Endothelial cell of umbilical vein (primary cell): ENCODE data around the gene IL32. TPM values are rescaled to one million over a fixed set of nuclear protein-coding genes. Genes with fewer than 3 reads are reported as not detected.

Experiments
- BruUV-seq: library from RNA; stranded (reverse); fragments of 400-500 nt; replicated peaks from 2 replicates; lab custom pipeline; 2021; lab: Mats Ljungman, UMichigan
- CTCF ChIA-PET: fragments of 300-600, 350-600 bp; sonication (Branson Sonifier 250); formaldehyde crosslinking; loops from one replicate; lab custom pipeline; 2021; ENCODE audit warnings: antibody characterized with exemption, inconsistent platforms; lab: Charles Lee
- POLR2A ChIA-PET: fragments of 300-600, 350-600 bp; sonication (Branson Sonifier 250); formaldehyde crosslinking; loops from one replicate; lab custom pipeline; 2021; ENCODE audit warnings: antibody characterized with exemption, inconsistent platforms; lab: Charles Lee
- DNase-seq: peaks from one replicate; pipeline ENCODE4 v3.0.0-alpha.2; 2011; ENCODE audit warnings: low read depth, low spot score
- FAIRE-seq: peaks from 2 replicates; lab custom pipeline; 2011; peaks lifted over from hg19 to GRCh38; lab: Jason Lieb, UNC
- H2AFZ ChIP-seq: 2 replicates; pipeline ENCODE4 v1.6.0; 2012; ENCODE audit warnings: low read depth, low read length, control low read depth, inconsistent platforms
- H3K27ac ChIP-seq: 2 replicates; pipeline ENCODE4 v1.5.1; 2011; ENCODE audit warnings: low read depth, mild to moderate bottlenecking, control low read depth, low read length, moderate library complexity; ENCODE audit not compliant: insufficient read depth
- H3K27me3 ChIP-seq, 2 experiments: 2 replicates each; pipeline versions ENCODE4 v1.6.0 to v1.6.1; 2011; ENCODE audit warnings: low read length in 2 of 2, mixed read lengths in 1 of 2; ENCODE audit not compliant: control insufficient read depth in 2 of 2, insufficient read depth in 2 of 2
- H3K36me3 ChIP-seq, 2 experiments: 2 replicates in 1 of 2; 3 replicates in 1 of 2; pipeline ENCODE4 v1.5.1; 2011; ENCODE audit warnings: low read length in 2 of 2, mild to moderate bottlenecking in 1 of 2, moderate library complexity in 1 of 2; ENCODE audit not compliant: control insufficient read depth in 2 of 2, insufficient read depth in 2 of 2; ENCODE audit errors: extremely low read depth in 1 of 2
- H3K4me1 ChIP-seq: 3 replicates; pipeline ENCODE4 v1.5.1; 2011; ENCODE audit warnings: mild to moderate bottlenecking, low read length; ENCODE audit not compliant: control insufficient read depth, insufficient read depth; ENCODE audit errors: extremely low read depth
- H3K4me2 ChIP-seq: 2 replicates; pipeline ENCODE4 v1.6.1; 2011; ENCODE audit warnings: low read length, control low read depth, mixed read lengths; ENCODE audit not compliant: insufficient read depth
- H3K4me3 ChIP-seq, 3 experiments: fragments of 200-600 bp in 1 of 3; sonication (generic), shearing (Covaris generic) in 1 of 3; replicated peaks in 1 of 3; 2 replicates each; pipeline ENCODE4 v1.5.1; 2011 to 2016; ENCODE audit warnings: control low read depth in 3 of 3, low read length in 3 of 3, mild to moderate bottlenecking in 2 of 3, inconsistent platforms in 1 of 3, low read depth in 1 of 3, moderate library complexity in 1 of 3; ENCODE audit not compliant: insufficient read depth in 1 of 3
- H3K79me2 ChIP-seq: 2 replicates; pipeline ENCODE4 v1.6.0; 2012; ENCODE audit warnings: low read length, inconsistent platforms; ENCODE audit not compliant: control insufficient read depth, insufficient read depth
- H3K9ac ChIP-seq: replicated peaks from 2 replicates; pipeline ENCODE3; 2011; ENCODE audit warnings: low read length, control low read depth; ENCODE audit not compliant: insufficient read depth; ENCODE audit errors: extremely low read depth
- H3K9me1 ChIP-seq: replicated peaks from 3 replicates; pipeline ENCODE4 v1.6.0; 2011; ENCODE audit warnings: mild to moderate bottlenecking, low read length; ENCODE audit not compliant: control insufficient read depth, insufficient read depth; ENCODE audit errors: extremely low read depth
- H3K9me3 ChIP-seq: replicated peaks from 2 replicates; pipeline ENCODE4 v1.5.1; 2012; ENCODE audit warnings: low read length, inconsistent platforms; ENCODE audit not compliant: control insufficient read depth, insufficient read depth
- H4K20me1 ChIP-seq: replicated peaks from 2 replicates; pipeline ENCODE3; 2011; ENCODE audit warnings: mild to moderate bottlenecking, low read length; ENCODE audit not compliant: control insufficient read depth, insufficient read depth; ENCODE audit errors: extremely low read depth
- EZH2 ChIP-seq: IDR thresholded peaks from 2 replicates; pipeline ENCODE4 v1.6.1; 2012; ENCODE audit warnings: borderline replicate concordance, low read depth, mild to moderate bottlenecking, moderate library complexity, low read length, inconsistent platforms; ENCODE audit not compliant: severe bottlenecking
- FOS ChIP-seq: IDR thresholded peaks from 2 replicates; pipeline ENCODE4 v1.6.1; 2011; ENCODE audit warnings: mild to moderate bottlenecking, low read length, moderate library complexity, borderline replicate concordance; ENCODE audit not compliant: insufficient read depth
- GATA2 ChIP-seq: IDR thresholded peaks from 2 replicates; pipeline ENCODE4 v1.7.0; 2011; ENCODE audit warnings: low read depth, mild to moderate bottlenecking, moderate library complexity, mixed read lengths, low read length; ENCODE audit not compliant: insufficient read length, insufficient read depth
- JUN ChIP-seq: IDR thresholded peaks from 2 replicates; pipeline ENCODE4 v1.6.1; 2011; ENCODE audit warnings: borderline replicate concordance, low read depth; ENCODE audit not compliant: insufficient read length, insufficient read depth
- MYC ChIP-seq: IDR thresholded peaks from one replicate; pipeline ENCODE4 v1.6.1; 2011; ENCODE audit warnings: mild to moderate bottlenecking, low read depth, low read length
- POLR2A ChIP-seq: IDR thresholded peaks from 2 replicates; pipeline ENCODE4 v1.6.1; 2012; ENCODE audit warnings: low read depth, mild to moderate bottlenecking, control low read depth, low read length
- POLR2AphosphoS5 ChIP-seq: IDR thresholded peaks from 2 replicates; pipeline ENCODE4 v1.6.1; 2012; ENCODE audit warnings: low read depth, mild to moderate bottlenecking, control low read depth, low read length, moderate library complexity; ENCODE audit not compliant: insufficient read depth
- dilution Hi-C: fragments of 300-500 bp; cut with MboI; formaldehyde crosslinking; loops from one replicate; pipeline ENCODE4 v1.15.0; 2019; ENCODE audit warnings: low sequenced_read_pairs; ENCODE audit not compliant: extremely low pct_ligation_motif_present
- intact Hi-C: fragments of 100-400 bp; cut with micrococcal nuclease; formaldehyde crosslinking; loops from one replicate; pipeline ENCODE4 v1.10.0; 2022
- polyA plus RNA-seq, 4 experiments: library from polyadenylated mRNA; depleted of rRNA in 3 of 4; stranded (reverse) in 3 of 4; unstranded in 1 of 4; fragments of >200 nt; gene quantifications; 2 replicates each; pipeline versions ENCODE4 v1.2.1 to v1.2.3, GENCODE V29; 2011 to 2012; ENCODE audit warnings: missing spikeins in 1 of 4
- total RNA-seq: library from RNA; stranded (reverse); gene quantifications from 2 replicates; pipeline ENCODE4 v1.2.3, GENCODE V29; 2021
- TF ChIP-seq, protein P1 (sequence below): IDR thresholded peaks from 2 replicates; pipeline ENCODE4 v1.6.1; 2011; ENCODE audit not compliant: insufficient read depth, insufficient read length
- TF ChIP-seq, protein P2 (sequence below), 2 donors: IDR thresholded peaks; 1 replicate in 1 of 2; 2 replicates in 1 of 2; pipeline ENCODE4 v1.5.1; 2011; ENCODE audit warnings: low read length in 2 of 2, mild to moderate bottlenecking in 2 of 2, moderate library complexity in 2 of 2, control low read depth in 1 of 2, inconsistent platforms in 1 of 2, low read depth in 1 of 2; ENCODE audit not compliant: insufficient read depth in 1 of 2; ENCODE audit errors: extremely low read depth in 1 of 2

Gene IL32
- total and polyA plus RNA-seq, 2 donors (not counting 3 experiments of a cell fraction or from before 2014, with no cell fraction given), result 55.7 to 336 TPM

DNA sequence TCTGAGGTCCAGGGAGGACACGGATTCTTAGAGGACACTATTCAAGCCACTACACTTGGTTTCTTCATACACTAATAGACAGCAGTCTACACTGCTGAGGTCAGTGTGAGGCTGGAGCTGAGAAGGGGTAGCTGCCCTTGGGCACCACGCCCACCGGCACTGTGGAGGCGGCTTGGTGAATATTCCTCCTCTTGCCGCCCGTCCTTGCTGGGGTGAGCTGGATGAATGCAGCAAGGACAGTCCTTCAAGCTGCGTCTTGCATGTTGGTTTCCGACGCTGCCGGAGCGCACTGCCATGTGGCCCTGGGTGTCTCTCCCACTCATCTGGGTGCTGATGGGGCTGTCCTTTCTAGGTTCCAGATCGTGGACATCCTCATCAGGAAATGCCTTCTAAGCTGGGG lies 49.6 kb downstream of the IL32 start:
- no peak overlapping the region for H3K4me2 ChIP-seq
- H2AFZ ChIP-seq, result no peak overlapping the region
- POLR2A ChIA-PET, result interaction anchor here (1.1 kb wide), 1 partner anchor 12 kb away, joined by 5 read pairs; no protein-coding TSS in a partner anchor
- H4K20me1 ChIP-seq, result no peaks in the 10 kb centered on the region
- BruUV-seq, result no TSS peak
- peaks cover 18% of the 10 kb centered on the region for H3K4me1 ChIP-seq
- no peak overlapping the region for H3K27ac ChIP-seq
- H3K9me3 ChIP-seq, result no peaks in the 10 kb centered on the region
- H3K4me3 ChIP-seq, result no peak overlapping the region
- dilution Hi-C loops, result no loop called here
- no peak for FAIRE-seq
- H3K9me1 ChIP-seq, result no peaks in the 10 kb centered on the region
- no peaks in the 10 kb centered on the region for H3K27me3 ChIP-seq
- TF ChIP-seq FOS, result no peak
- no peak for TF ChIP-seq EZH2
- TF ChIP-seq MYC, result no peak
- no peak for TF ChIP-seq POLR2AphosphoS5
- no peak for TF ChIP-seq POLR2A
- no peak for TF ChIP-seq GATA2
- no peak for TF ChIP-seq JUN
- TF ChIP-seq, protein P1, sequence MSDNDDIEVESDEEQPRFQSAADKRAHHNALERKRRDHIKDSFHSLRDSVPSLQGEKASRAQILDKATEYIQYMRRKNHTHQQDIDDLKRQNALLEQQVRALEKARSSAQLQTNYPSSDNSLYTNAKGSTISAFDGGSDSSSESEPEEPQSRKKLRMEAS, result no peak
- TF ChIP-seq, protein P2, sequence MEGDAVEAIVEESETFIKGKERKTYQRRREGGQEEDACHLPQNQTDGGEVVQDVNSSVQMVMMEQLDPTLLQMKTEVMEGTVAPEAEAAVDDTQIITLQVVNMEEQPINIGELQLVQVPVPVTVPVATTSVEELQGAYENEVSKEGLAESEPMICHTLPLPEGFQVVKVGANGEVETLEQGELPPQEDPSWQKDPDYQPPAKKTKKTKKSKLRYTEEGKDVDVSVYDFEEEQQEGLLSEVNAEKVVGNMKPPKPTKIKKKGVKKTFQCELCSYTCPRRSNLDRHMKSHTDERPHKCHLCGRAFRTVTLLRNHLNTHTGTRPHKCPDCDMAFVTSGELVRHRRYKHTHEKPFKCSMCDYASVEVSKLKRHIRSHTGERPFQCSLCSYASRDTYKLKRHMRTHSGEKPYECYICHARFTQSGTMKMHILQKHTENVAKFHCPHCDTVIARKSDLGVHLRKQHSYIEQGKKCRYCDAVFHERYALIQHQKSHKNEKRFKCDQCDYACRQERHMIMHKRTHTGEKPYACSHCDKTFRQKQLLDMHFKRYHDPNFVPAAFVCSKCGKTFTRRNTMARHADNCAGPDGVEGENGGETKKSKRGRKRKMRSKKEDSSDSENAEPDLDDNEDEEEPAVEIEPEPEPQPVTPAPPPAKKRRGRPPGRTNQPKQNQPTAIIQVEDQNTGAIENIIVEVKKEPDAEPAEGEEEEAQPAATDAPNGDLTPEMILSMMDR (IDR thresholded peaks at IDR 0.05; ENCODE audit: extremely low read depth in 1 of 2, insufficient read depth in 1 of 2, low read depth in 1 of 2, low read length in 2 of 2), result no peak
- no peak overlapping the region for H3K9ac ChIP-seq
- H3K36me3 ChIP-seq, result peaks cover 3 to 22% of the 10 kb centered on the region in 2 experiments
- CTCF ChIA-PET, result interaction anchor here (0.6 to 2.6 kb wide), 8 partner anchors 10 to 112 kb away, joined by 3 to 23 read pairs (median 8); partner anchors contain the start of genes ZNF213 and ZSCAN10
- intact Hi-C loops, result no loop called here
- peaks cover 13% of the 10 kb centered on the region for H3K79me2 ChIP-seq
- no peak for DNase-seq
